Inferior parietal cortex (tissue), 1 donor: ENCODE results near the gene ATP1A4.

Experiments
- DNase-seq: peaks from one replicate; pipeline ENCODE4 v3.0.0-alpha.2; 2016; ENCODE audit errors: extremely low spot score

Gene ATP1A4

GRCh38 chr1:160206036-160206389, 54.6 kb downstream of the ATP1A4 start:
- no peak for DNase-seq

DNA sequence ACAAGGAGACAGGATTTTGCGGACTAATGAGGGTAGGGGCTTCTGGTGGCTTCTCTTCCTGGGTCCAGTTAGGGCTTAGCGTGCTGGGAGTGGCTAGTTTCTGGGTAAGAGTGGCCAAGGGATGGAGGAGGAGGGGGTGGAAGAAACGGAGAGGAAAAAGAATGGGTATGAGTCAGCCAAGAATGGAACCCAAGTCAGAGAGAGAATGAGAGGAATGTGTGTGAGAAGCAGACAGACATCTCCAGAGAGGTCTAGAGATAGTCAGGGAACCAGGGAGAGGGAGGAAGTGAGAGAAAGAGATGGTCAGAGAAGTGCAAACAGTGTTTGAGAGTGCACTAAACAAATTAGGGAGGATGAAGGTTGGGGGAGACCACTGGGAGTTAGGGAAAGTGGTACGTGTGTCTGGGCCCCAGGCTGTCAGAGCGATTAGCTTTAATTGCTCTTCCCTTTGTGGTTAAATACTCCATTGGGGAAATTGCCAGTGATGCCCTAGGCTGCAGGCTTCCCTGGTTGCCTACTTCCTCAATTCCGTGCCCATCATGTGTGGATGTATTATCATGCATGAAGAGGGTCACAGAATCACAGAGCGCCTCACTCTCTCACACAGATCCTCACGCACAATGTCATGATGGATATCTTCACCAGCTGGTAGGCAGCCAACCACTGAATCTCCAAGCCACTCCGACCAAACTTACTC, 55.2 kb downstream of the ATP1A4 start:
- no peak for DNase-seq

GRCh38 chr1:160207118-160207650, 55.8 kb downstream of the ATP1A4 start:
- DNase-seq: no peak

DNA sequence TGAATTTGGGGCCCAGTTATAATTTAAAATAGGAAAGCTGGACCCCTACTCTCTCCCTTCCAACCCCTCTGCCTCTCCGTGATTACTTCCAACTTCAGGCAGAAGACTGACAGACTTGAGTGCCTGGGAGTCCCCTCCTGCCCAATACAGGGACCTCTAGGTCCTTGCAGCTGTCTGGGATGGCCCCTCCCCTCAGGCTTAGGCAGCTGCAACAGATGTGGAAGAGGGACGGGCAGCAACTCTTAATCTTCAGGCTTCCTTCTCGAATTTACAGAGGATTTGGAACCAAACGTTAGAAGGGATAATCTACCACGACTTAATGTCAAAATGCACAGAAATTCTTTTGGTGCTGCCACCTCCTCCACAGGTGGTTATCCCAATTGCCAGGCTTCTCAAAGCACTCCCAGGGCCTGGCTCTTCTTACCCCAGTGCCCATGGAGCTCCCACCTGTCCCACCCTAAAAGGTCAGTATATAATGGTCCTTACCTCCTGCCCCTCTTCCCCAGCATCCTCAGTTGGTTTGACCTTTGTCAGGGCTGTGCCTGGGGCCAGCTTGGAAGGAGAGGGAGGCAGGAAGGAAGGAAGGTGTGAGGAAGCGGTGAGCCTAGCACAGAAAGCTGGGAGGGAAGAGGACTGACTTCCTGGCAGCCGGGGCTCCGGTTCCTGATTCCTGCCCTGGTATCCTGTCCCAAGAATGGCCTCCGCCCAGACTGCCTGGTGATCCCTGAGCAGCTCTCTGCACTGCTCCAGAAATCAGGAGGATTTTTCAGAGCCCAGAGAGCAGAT, 56.6 kb downstream of the ATP1A4 start:
- DNase-seq: no peak

GRCh38 chr1:160208557-160209320, 57.3 kb downstream of the ATP1A4 start:
- no peak for DNase-seq

- DNase-seq: peak; percentile 34
Measured at GRCh38 chr1:160209321-160210046, 58.1 kb downstream of the ATP1A4 start.

DNA sequence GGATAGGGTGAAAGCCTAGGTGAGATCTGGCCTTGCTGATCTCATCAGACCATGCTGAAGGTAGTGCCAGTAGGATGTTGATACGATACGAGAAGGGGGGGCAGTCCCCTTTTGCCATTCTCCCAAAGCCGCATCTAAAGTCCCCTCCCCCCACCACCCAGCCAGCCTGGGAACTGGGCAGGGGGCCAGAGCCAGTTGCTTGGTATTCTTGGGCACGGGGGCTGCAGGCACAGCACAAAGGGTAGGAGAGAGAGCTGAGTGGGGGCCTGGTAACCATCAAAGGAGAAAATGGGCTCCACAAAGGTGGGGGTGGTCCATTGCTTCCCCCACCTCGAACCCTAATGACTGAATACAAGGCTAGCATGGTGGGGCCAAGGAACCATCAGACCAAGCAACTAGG, 59.2 kb downstream of the ATP1A4 start:
- no peak for DNase-seq

DNA sequence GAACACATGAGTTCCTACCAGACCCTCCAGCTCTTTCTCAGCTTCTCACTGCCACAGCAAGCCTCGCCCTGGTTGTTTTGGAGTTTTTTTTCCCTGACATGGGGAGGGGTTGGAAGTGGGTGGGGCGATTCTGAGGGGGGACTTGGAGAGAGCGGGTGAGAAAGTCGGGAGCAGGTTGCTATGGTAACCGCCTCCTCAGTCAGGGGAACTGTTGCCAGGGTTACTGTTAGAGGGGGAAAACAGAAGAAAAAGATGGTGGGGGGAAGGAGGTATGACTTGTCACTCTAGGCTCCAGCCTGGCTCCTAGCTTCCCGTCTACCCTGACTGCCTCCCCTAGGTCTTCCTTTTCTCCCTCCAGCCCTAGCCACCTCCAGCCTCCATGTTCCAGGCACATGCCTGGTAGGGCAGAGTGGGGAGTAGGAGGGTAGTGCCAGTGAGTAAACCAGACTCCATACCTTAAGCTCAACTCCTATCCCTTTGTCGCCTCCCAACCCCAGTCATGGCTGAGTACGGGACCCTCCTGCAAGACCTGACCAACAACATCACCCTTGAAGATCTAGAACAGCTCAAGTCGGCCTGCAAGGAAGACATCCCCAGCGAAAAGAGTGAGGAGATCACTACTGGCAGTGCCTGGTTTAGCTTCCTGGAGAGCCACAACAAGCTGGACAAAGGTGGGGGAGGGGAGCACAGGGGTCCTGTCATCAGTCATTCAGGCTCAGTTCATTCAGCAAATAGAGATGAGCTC, 59.8 kb downstream of the ATP1A4 start:
- peak; percentile 38 for DNase-seq

DNA sequence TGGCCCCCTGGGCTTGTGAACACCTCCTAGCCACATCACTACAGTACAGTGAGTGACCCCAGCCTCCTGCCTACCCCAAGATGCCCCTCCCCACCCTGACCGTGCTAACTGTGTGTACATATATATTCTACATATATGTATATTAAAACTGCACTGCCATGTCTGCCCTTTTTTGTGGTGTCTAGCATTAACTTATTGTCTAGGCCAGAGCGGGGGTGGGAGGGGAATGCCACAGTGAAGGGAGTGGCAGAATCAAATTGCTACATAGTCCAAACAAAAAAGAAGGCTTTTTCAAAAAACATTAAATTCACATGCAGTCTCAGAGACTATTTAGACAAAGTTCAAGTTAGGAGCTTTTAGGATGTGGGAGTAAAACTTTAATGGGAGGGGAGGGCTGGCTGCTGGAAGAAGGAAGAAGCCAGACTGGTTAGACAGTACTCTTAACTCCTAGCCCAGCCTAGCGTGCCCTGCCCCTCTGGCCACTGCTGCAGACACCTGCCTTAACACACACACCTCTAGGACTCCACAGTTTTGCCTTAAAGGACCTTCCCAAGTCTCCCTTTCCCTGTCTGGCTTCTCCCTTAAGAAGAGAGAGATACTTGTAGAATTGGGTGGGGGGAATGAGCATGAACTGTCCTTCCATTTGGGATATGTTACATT, 63.2 kb downstream of the ATP1A4 start:
- DNase-seq: no peak

GRCh38 chr1:160216301-160216700, 64.9 kb downstream of the ATP1A4 start:
- no peak for DNase-seq

- peak; percentile 25 for DNase-seq
Measured at GRCh38 chr1:160217481-160218051, 66.2 kb downstream of the ATP1A4 start.

DNA sequence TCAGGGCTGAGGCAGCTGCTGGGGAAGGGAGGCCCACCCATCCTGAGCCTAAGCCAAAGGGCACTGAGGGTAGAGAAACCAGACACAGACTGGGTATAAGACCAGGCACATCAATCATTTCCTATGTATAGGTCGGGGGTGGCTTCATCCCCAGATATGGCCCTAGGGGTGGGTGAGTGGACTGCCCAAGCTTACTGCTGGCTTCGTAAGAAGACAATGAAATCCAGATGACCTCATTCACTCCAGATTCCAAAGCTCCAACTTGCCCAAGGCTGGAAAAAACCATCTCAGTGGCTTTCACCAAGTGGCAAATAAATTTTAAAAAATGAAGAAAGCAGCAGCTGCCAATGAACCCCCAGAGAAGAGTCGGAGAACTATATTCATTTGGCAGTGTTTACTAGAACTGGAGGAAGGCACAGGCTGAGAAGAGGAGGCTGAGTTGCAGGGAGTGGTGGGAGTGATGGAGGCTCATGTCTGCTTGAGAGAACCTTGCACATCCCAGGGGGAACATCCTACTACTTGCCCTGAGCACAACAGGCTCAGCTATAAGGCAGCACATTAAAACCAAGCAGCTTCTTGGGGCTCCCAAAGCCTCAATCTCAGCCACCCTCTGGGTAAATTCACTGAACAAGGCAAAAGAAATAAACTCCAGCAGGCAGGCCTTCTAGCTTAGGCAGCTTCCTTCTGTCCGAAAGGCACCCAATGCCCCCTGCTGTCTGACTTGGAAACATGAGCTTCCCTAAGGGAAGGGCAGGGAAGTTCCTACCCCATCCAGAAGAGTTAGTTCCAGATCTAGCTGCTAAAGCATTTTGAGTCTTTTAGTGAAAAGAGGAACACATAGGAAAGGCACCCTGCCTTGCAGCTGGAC, 67.9 kb downstream of the ATP1A4 start:
- peak; percentile 83 for DNase-seq

GRCh38 chr1:160220301-160220700, 68.9 kb downstream of the ATP1A4 start:
- DNase-seq: no peak

- no peak for DNase-seq
Measured at GRCh38 chr1:160221089-160221488, 69.7 kb downstream of the ATP1A4 start.

- DNase-seq: no peak
Measured at GRCh38 chr1:160222546-160222945, 71.1 kb downstream of the ATP1A4 start.

DNA sequence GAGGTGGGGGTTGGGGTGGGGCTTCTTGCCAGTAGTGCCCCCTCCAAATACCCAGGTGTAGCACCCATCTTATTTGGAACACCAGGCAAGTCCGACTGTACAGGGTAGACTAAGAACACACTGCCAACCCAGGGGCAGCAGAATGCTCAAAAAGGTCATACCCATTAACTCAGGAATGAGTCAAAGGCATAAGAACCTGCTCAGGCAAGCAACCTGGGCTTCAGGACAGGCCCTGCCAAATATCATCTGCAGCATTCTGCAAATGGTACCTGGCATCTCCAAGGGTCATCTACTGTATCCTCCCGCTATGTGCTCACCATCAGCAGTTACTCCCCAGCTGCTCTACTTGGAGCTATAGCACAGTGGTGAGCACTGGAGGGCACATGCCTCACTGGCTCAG, 73.2 kb downstream of the ATP1A4 start:
- DNase-seq: no peak

DNA sequence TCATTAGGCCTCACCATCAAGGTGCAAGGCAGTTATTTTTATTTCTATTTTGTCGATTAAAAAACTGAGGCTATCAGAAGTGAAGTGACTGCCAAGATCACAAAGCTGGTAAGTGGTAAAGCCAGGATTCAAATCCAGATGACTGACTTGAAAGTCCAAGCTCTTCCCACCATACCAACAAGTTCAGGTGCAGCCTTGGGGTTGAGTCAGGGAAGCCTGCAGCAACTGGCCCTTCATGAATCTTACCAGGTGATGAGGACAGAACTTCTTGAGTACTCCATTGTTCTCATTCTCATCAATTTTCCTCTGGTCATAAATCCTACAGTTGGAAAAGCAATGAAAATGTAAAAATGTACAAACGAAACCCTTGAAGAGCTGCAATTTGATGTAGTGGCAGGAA, 73.9 kb downstream of the ATP1A4 start:
- no peak for DNase-seq

DNA sequence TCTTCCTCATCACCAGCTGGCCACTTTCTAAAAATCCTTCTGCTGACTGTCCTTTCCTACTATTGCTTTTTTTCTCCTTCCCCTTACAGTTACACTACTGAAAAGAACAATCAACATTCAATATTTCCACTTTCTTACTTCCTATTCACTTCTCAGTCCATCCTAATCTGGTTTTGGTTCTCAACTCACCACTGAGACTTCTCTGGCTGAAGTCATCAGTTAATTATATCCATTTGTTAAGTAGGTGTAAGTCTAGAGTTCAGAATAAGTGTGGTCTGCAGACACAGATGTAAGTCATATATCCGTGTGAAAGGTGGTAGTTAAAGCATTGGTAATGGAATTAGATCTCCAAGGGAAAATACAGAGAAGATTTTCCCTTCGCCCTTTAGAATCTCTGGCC, 75.2 kb downstream of the ATP1A4 start:
- DNase-seq: no peak

DNA sequence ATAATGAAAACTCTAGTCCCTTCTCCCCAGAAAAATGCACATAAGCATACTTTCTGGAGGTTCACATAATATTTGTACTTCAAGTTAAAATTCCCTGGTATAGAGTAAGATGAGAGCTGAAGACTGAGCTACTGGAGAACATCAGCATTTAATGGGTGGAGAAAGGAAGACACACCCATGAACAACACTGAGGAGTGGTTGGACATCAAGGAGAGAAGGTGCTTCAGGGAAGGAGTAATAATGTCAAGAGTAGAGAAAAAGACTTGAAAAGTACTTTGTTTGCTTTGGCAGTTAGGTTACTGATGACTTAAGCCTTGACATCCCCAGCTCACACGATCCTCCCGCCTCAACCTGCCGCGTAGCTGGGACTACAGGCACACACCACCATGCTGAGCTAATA, 75.6 kb downstream of the ATP1A4 start:
- DNase-seq: no peak
